Measurements from ENCODE around the gene CELF2.

The CELF2 gene

DNA sequence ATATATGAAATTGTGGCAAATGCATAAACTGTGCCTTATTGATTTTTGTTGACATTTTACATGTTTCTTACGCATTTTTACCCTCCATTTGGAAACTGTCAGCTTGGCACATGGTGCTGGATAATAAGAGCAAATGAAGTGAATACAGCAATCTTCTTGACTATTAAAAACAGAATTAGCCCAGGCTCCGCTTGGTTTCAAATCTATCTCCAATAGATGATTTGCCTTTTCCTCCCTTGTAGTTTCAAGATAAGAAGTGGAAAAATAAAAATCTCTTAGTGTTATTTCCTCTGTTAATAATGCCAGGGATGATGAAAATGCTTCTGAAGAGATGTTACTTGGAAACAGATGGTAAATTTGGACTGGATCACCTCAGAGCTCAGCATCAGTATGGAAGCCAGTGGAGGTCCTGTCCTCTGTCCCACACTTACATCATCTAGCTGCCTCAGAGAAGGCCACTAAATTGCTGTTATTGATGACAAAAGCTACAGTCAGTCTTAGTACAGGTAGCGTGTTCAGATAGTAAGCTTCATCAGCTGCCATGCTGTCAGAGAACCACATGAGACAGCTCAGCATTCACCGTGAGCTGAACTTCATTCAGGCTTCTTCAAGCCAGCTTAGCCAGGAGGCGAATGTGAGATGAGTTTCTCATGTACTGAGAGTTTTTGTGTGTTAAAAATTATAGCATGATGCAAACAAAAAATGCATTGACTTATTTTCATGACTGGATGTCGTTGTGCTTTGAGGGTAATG, 246.8 kb downstream of the CELF2 start:
- TF ChIP-seq ZNF529 (tag by site-specific recombination; IDR thresholded peaks at IDR 0.05; ENCODE audit: insufficient replicate concordance) (no peak), ZNF600 (tag by site-specific recombination; IDR thresholded peaks at IDR 0.05) (no peak), KLF8 (tag by site-specific recombination; IDR thresholded peaks at IDR 0.05) (no peak), TCF7L2 (IDR thresholded peaks at IDR 0.05; ENCODE audit: borderline replicate concordance, low read depth, low read length) (no peak), GLI4 (tag by site-specific recombination; IDR thresholded peaks at IDR 0.05) (no peak), ZNF501 (tag by site-specific recombination; IDR thresholded peaks at IDR 0.05) (no peak), ZNF596 (tag by site-specific recombination; IDR thresholded peaks at IDR 0.05) (no peak), ZNF747 (tag by site-specific recombination; IDR thresholded peaks at IDR 0.05) (no peak), KLF9 (tag by site-specific recombination; IDR thresholded peaks at IDR 0.05; ENCODE audit: low read depth) (no peak)
- TF ChIP-seq, protein P1, sequence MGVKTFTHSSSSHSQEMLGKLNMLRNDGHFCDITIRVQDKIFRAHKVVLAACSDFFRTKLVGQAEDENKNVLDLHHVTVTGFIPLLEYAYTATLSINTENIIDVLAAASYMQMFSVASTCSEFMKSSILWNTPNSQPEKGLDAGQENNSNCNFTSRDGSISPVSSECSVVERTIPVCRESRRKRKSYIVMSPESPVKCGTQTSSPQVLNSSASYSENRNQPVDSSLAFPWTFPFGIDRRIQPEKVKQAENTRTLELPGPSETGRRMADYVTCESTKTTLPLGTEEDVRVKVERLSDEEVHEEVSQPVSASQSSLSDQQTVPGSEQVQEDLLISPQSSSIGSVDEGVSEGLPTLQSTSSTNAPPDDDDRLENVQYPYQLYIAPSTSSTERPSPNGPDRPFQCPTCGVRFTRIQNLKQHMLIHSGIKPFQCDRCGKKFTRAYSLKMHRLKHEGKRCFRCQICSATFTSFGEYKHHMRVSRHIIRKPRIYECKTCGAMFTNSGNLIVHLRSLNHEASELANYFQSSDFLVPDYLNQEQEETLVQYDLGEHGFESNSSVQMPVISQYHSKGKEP (tag by site-specific recombination; IDR thresholded peaks at IDR 0.05) = no peak
- TF ChIP-seq, protein P2, sequence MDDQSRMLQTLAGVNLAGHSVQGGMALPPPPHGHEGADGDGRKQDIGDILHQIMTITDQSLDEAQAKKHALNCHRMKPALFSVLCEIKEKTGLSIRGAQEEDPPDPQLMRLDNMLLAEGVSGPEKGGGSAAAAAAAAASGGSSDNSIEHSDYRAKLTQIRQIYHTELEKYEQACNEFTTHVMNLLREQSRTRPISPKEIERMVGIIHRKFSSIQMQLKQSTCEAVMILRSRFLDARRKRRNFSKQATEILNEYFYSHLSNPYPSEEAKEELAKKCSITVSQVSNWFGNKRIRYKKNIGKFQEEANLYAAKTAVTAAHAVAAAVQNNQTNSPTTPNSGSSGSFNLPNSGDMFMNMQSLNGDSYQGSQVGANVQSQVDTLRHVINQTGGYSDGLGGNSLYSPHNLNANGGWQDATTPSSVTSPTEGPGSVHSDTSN (CRISPR knock-in tag; IDR thresholded peaks at IDR 0.05) = no peak
- TF ChIP-seq, protein P3, sequence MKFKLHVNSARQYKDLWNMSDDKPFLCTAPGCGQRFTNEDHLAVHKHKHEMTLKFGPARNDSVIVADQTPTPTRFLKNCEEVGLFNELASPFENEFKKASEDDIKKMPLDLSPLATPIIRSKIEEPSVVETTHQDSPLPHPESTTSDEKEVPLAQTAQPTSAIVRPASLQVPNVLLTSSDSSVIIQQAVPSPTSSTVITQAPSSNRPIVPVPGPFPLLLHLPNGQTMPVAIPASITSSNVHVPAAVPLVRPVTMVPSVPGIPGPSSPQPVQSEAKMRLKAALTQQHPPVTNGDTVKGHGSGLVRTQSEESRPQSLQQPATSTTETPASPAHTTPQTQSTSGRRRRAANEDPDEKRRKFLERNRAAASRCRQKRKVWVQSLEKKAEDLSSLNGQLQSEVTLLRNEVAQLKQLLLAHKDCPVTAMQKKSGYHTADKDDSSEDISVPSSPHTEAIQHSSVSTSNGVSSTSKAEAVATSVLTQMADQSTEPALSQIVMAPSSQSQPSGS (tag by site-specific recombination; IDR thresholded peaks at IDR 0.05; ENCODE audit: low read depth) = no peak
- TF ChIP-seq, protein P4, sequence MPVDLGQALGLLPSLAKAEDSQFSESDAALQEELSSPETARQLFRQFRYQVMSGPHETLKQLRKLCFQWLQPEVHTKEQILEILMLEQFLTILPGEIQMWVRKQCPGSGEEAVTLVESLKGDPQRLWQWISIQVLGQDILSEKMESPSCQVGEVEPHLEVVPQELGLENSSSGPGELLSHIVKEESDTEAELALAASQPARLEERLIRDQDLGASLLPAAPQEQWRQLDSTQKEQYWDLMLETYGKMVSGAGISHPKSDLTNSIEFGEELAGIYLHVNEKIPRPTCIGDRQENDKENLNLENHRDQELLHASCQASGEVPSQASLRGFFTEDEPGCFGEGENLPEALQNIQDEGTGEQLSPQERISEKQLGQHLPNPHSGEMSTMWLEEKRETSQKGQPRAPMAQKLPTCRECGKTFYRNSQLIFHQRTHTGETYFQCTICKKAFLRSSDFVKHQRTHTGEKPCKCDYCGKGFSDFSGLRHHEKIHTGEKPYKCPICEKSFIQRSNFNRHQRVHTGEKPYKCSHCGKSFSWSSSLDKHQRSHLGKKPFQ (tag by site-specific recombination; IDR thresholded peaks at IDR 0.05) = no peak
- H3K27ac ChIP-seq (ENCODE audit: extremely low read depth, low read depth, low read length) = no peak overlapping the region
- no peak overlapping the region for H3K4me3 ChIP-seq (ENCODE audit: low read depth, low read length)
- CTCF ChIA-PET = no interaction called here
- POLR2A ChIA-PET = no interaction called here
- no peaks in the 10 kb centered on the region for H3K9me3 ChIP-seq (ENCODE audit: control insufficient read depth, insufficient read depth, low read depth, low read length)
- no peaks in the 10 kb centered on the region for H3K4me1 ChIP-seq (ENCODE audit: control insufficient read depth, insufficient read depth, low read length)
- peaks cover 0 to 15% of the 10 kb centered on the region in 2 experiments; a peak in 1 of 3 replicates for H3K36me3 ChIP-seq (ENCODE audit: control insufficient read depth in 2 of 2, insufficient read depth in 1 of 2, low read length in 2 of 2)

DNA sequence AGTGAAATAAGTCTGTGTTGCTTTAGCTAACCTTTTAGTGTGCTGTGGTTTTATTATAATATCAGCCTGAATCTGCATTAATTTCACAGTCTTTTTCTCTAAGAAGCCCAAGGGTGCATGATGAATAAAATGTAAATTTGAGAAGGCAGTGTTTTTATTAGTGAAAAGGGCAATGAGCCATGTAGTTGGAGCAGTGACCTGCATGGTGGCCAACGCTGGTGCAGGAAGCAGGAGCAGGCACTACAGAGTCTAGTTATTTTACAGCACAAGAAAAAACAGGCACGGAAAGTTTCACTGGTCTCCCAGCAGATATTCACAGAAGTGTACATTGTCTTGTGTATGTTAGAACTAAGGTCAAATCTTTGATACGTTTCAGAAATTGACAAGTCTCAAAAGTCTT, 247.8 kb downstream of the CELF2 start:
- no peak overlapping the region for H3K27ac ChIP-seq (ENCODE audit: extremely low read depth, low read depth, low read length)
- peaks cover 0 to 13% of the 10 kb centered on the region in 2 experiments; a peak in 1 of 3 replicates for H3K36me3 ChIP-seq (ENCODE audit: control insufficient read depth in 2 of 2, insufficient read depth in 1 of 2, low read length in 2 of 2)
- ChIA-PET POLR2A (no interaction called here), CTCF (no interaction called here)
- H3K4me3 ChIP-seq (ENCODE audit: low read depth, low read length) = no peak overlapping the region
- no peaks in the 10 kb centered on the region for H3K9me3 ChIP-seq (ENCODE audit: control insufficient read depth, insufficient read depth, low read depth, low read length)
- no peaks in the 10 kb centered on the region for H3K4me1 ChIP-seq (ENCODE audit: control insufficient read depth, insufficient read depth, low read length)
- TF ChIP-seq ZNF48 (tag by site-specific recombination; IDR thresholded peaks at IDR 0.05) (no peak), KLF1 (tag by site-specific recombination; IDR thresholded peaks at IDR 0.05) (no peak), ZNF433 (tag by site-specific recombination; IDR thresholded peaks at IDR 0.05; ENCODE audit: low read depth) (no peak)
- TF ChIP-seq, protein P5, sequence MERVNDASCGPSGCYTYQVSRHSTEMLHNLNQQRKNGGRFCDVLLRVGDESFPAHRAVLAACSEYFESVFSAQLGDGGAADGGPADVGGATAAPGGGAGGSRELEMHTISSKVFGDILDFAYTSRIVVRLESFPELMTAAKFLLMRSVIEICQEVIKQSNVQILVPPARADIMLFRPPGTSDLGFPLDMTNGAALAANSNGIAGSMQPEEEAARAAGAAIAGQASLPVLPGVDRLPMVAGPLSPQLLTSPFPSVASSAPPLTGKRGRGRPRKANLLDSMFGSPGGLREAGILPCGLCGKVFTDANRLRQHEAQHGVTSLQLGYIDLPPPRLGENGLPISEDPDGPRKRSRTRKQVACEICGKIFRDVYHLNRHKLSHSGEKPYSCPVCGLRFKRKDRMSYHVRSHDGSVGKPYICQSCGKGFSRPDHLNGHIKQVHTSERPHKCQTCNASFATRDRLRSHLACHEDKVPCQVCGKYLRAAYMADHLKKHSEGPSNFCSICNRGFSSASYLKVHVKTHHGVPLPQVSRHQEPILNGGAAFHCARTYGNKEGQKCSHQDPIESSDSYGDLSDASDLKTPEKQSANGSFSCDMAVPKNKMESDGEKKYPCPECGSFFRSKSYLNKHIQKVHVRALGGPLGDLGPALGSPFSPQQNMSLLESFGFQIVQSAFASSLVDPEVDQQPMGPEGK (tag by site-specific recombination; IDR thresholded peaks at IDR 0.05) = no peak
- TF ChIP-seq, protein P6, sequence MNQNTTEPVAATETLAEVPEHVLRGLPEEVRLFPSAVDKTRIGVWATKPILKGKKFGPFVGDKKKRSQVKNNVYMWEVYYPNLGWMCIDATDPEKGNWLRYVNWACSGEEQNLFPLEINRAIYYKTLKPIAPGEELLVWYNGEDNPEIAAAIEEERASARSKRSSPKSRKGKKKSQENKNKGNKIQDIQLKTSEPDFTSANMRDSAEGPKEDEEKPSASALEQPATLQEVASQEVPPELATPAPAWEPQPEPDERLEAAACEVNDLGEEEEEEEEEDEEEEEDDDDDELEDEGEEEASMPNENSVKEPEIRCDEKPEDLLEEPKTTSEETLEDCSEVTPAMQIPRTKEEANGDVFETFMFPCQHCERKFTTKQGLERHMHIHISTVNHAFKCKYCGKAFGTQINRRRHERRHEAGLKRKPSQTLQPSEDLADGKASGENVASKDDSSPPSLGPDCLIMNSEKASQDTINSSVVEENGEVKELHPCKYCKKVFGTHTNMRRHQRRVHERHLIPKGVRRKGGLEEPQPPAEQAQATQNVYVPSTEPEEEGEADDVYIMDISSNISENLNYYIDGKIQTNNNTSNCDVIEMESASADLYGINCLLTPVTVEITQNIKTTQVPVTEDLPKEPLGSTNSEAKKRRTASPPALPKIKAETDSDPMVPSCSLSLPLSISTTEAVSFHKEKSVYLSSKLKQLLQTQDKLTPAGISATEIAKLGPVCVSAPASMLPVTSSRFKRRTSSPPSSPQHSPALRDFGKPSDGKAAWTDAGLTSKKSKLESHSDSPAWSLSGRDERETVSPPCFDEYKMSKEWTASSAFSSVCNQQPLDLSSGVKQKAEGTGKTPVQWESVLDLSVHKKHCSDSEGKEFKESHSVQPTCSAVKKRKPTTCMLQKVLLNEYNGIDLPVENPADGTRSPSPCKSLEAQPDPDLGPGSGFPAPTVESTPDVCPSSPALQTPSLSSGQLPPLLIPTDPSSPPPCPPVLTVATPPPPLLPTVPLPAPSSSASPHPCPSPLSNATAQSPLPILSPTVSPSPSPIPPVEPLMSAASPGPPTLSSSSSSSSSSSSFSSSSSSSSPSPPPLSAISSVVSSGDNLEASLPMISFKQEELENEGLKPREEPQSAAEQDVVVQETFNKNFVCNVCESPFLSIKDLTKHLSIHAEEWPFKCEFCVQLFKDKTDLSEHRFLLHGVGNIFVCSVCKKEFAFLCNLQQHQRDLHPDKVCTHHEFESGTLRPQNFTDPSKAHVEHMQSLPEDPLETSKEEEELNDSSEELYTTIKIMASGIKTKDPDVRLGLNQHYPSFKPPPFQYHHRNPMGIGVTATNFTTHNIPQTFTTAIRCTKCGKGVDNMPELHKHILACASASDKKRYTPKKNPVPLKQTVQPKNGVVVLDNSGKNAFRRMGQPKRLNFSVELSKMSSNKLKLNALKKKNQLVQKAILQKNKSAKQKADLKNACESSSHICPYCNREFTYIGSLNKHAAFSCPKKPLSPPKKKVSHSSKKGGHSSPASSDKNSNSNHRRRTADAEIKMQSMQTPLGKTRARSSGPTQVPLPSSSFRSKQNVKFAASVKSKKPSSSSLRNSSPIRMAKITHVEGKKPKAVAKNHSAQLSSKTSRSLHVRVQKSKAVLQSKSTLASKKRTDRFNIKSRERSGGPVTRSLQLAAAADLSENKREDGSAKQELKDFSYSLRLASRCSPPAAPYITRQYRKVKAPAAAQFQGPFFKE (tag by site-specific recombination; IDR thresholded peaks at IDR 0.05; ENCODE audit: borderline replicate concordance) = no peak
